HepG2 (cell line): ENCODE measurements around the gene PEX10. TPM values are rescaled to one million over a fixed set of nuclear protein-coding genes. Genes with fewer than 3 reads are reported as not detected.

Experiments used
- ATAC-seq: fragments of 200-7000 bp; cut with Tn5 transposase; 3 replicates; pipeline ENCODE4 v1.9.1; 2020; ENCODE audit warnings: mild to moderate bottlenecking, moderate library complexity
- BruUV-seq: library from RNA; stranded (reverse); fragments of 400-500 nt; replicated peaks from 2 replicates; lab custom pipeline; 2021; lab: Mats Ljungman, UMichigan
- CTCF ChIA-PET: fragments of 300-600 bp; formaldehyde crosslinking; extraction: SDS; loops from one replicate; lab custom pipeline; 2021; ENCODE audit warnings: low total read pairs, inconsistent platforms, low intra/inter-chr PET ratio; lab: Yijun Ruan, JAX
- POLR2A ChIA-PET: fragments of 350-600 bp; sonication (Branson Sonifier 250); formaldehyde crosslinking; loops from one replicate; lab custom pipeline; 2020; ENCODE audit warnings: antibody characterized with exemption, inconsistent platforms; lab: Yijun Ruan, JAX
- DNase-seq: peaks from one replicate; pipeline ENCODE4 v3.0.0-alpha.2; 2015; ENCODE audit warnings: low spot score
- FAIRE-seq: peaks from 3 replicates; lab custom pipeline; 2011; peaks lifted over from hg19 to GRCh38; lab: Jason Lieb, UNC
- H2AFZ ChIP-seq: one replicate; pipeline ENCODE4 v1.6.1; 2011; ENCODE audit warnings: low read length, inconsistent platforms
- H3K27ac ChIP-seq: fragments of 300-600 bp; 3 replicates; pipeline ENCODE4 v1.8.0; 2011; ENCODE audit warnings: mixed run types, mild to moderate bottlenecking, mixed read lengths, low read length, inconsistent platforms; ENCODE audit not compliant: insufficient read depth; ENCODE audit errors: extremely low read length
- H3K27me3 ChIP-seq, 2 experiments: fragments of 200-600 bp in 1 of 2; 2 replicates in 1 of 2; 3 replicates in 1 of 2; pipeline versions ENCODE4 v1.6.0 to v1.8.0; 2011; ENCODE audit warnings: low read length in 2 of 2, mild to moderate bottlenecking in 2 of 2, moderate library complexity in 2 of 2, inconsistent platforms in 1 of 2; ENCODE audit not compliant: insufficient read depth in 2 of 2, control insufficient read depth in 1 of 2
- H3K36me3 ChIP-seq, 2 experiments: fragments of 200-600 bp in 1 of 2; replicated peaks in 1 of 2; 2 replicates in 1 of 2; 3 replicates in 1 of 2; pipeline versions ENCODE4 v1.5.1 to v1.8.0; 2011; ENCODE audit warnings: low read length in 2 of 2, inconsistent platforms in 1 of 2; ENCODE audit not compliant: insufficient read depth in 2 of 2, control insufficient read depth in 1 of 2
- H3K4me1 ChIP-seq: 2 replicates; pipeline ENCODE4 v1.5.1; 2012; ENCODE audit warnings: low read length, inconsistent platforms; ENCODE audit not compliant: insufficient read depth
- H3K4me2 ChIP-seq: 2 replicates; pipeline ENCODE4 v1.6.0; 2011; ENCODE audit warnings: low read depth, low read length, inconsistent platforms
- H3K4me3 ChIP-seq, 3 experiments: fragments of 200-600 bp in 1 of 3; sonication (generic), shearing (Covaris generic) in 1 of 3; replicated peaks in 1 of 3; 2 replicates each; pipeline ENCODE4 v1.5.1; 2011 to 2016; ENCODE audit warnings: low read length in 3 of 3, inconsistent platforms in 2 of 3, low read depth in 2 of 3, mild to moderate bottlenecking in 2 of 3, control low read depth in 1 of 3, mixed read lengths in 1 of 3; ENCODE audit not compliant: insufficient read depth in 1 of 3
- H3K79me2 ChIP-seq: one replicate; pipeline ENCODE4 v1.6.1; 2011; ENCODE audit warnings: low read length, inconsistent platforms; ENCODE audit not compliant: insufficient read depth
- H3K9ac ChIP-seq: 2 replicates; pipeline ENCODE4 v1.6.0; 2011; ENCODE audit warnings: mild to moderate bottlenecking, low read depth, low read length, inconsistent platforms; ENCODE audit not compliant: insufficient read depth
- H3K9me3 ChIP-seq: 2 replicates; pipeline ENCODE4 v1.5.1; 2012; ENCODE audit warnings: mild to moderate bottlenecking, low read length
- H4K20me1 ChIP-seq: 2 replicates; pipeline ENCODE4 v1.6.0; 2011; ENCODE audit warnings: inconsistent platforms, mild to moderate bottlenecking, low read length, moderate library complexity; ENCODE audit not compliant: insufficient read depth
- ESRRA ChIP-seq: sonication (generic); formaldehyde crosslinking; IDR thresholded peaks from 2 replicates; pipeline ENCODE4 v1.5.1; 2020; ENCODE audit warnings: mild to moderate bottlenecking, low read depth, missing genetic modification reagents
- FOXK1 ChIP-seq: sonication (generic); formaldehyde crosslinking; IDR thresholded peaks from 2 replicates; pipeline ENCODE4 v1.4.0; 2020; ENCODE audit warnings: low read depth, missing genetic modification reagents, borderline replicate concordance
- GTF2F1 ChIP-seq: fragments of 150-350 bp; IDR thresholded peaks from 2 replicates; pipeline ENCODE4 v1.6.1; 2014; ENCODE audit warnings: low read length
- HOXA5 ChIP-seq: sonication (generic); formaldehyde crosslinking; IDR thresholded peaks from 2 replicates; pipeline ENCODE4 v1.4.0; 2020; ENCODE audit warnings: missing genetic modification reagents
- ISX ChIP-seq: sonication (generic); formaldehyde crosslinking; conservative IDR thresholded peaks from 2 replicates; pipeline ENCODE4 v1.5.0; 2020; ENCODE audit warnings: missing genetic modification reagents
- MBD4 ChIP-seq: IDR thresholded peaks from 2 replicates; pipeline ENCODE4 v1.6.1; 2012; ENCODE audit warnings: low read length, inconsistent platforms, borderline replicate concordance
- NFKBIZ ChIP-seq: IDR thresholded peaks from 2 replicates; pipeline ENCODE4 v1.6.1; 2018; ENCODE audit warnings: missing genetic modification reagents, missing compliant biosample characterization
- PHF5A ChIP-seq: IDR thresholded peaks from one replicate; pipeline ENCODE4 v1.6.1; 2018; ENCODE audit warnings: low read depth, missing genetic modification reagents; ENCODE audit not compliant: unreplicated experiment
- RBM39 ChIP-seq: fragments of 200-400 bp; formaldehyde crosslinking; IDR thresholded peaks from one replicate; pipeline ENCODE4 v1.6.1; 2018; ENCODE audit warnings: antibody characterized with exemption, mild to moderate bottlenecking, low read depth, low read length; ENCODE audit not compliant: poor library complexity, severe bottlenecking
- SAP130 ChIP-seq: IDR thresholded peaks from 2 replicates; pipeline ENCODE4 v1.6.1; 2016; ENCODE audit warnings: low read depth
- SP4 ChIP-seq: sonication (generic); formaldehyde crosslinking; IDR thresholded peaks from 2 replicates; pipeline ENCODE4 v1.8.1; 2023; ENCODE audit warnings: mild to moderate bottlenecking, missing genetic modification reagents
- ZNF207 ChIP-seq: fragments of 450-650 bp; IDR thresholded peaks from 2 replicates; pipeline ENCODE4 v1.6.1; 2016; ENCODE audit warnings: antibody characterized with exemption, borderline replicate concordance
- ZNF235 ChIP-seq: sonication (generic); formaldehyde crosslinking; IDR thresholded peaks from 2 replicates; pipeline ENCODE4 v1.8.1; 2023; ENCODE audit warnings: mild to moderate bottlenecking, missing genetic modification reagents, borderline replicate concordance
- ZNF264 ChIP-seq: sonication (generic); formaldehyde crosslinking; IDR thresholded peaks from 2 replicates; pipeline ENCODE4 v1.4.0; 2020; ENCODE audit warnings: missing genetic modification reagents
- ZNF335 ChIP-seq: sonication (generic); formaldehyde crosslinking; IDR thresholded peaks from 2 replicates; pipeline ENCODE4 v1.4.0; 2020; ENCODE audit warnings: missing genetic modification reagents
- ZNF350 ChIP-seq: sonication (generic); formaldehyde crosslinking; IDR thresholded peaks from 2 replicates; pipeline ENCODE4 v1.4.0; 2020; ENCODE audit warnings: mild to moderate bottlenecking, low read depth, missing genetic modification reagents, borderline replicate concordance
- ZNF501 ChIP-seq: sonication (generic); formaldehyde crosslinking; IDR thresholded peaks from 2 replicates; pipeline ENCODE4 v1.5.1; 2020; ENCODE audit warnings: mild to moderate bottlenecking, moderate library complexity, missing genetic modification reagents
- ZSCAN30 ChIP-seq: sonication (generic); formaldehyde crosslinking; IDR thresholded peaks from 2 replicates; pipeline ENCODE4 v1.5.0; 2020; ENCODE audit warnings: mild to moderate bottlenecking, missing genetic modification reagents
- WGBS: methylation state at CpG from one replicate; pipeline ENCODE4 v1.1.6; 2017; ENCODE audit warnings: low lambda C conversion rate; 5-methylcytosine and 5-hydroxymethylcytosine counted together
- in situ Hi-C: cut with HindIII; loops from 2 replicates; pipeline ENCODE4 v1.10.0; 2017; ENCODE audit warnings: low pct_unique_long_range_greater_than_20kb; ENCODE audit not compliant: extremely low pct_ligation_motif_present
- intact Hi-C: fragments of 100-400 bp; cut with micrococcal nuclease; formaldehyde crosslinking; loops from one replicate; pipeline ENCODE4 v1.10.0; 2022; ENCODE audit not compliant: unreplicated experiment
- polyA plus RNA-seq, 8 experiments: library from polyadenylated mRNA; depleted of rRNA in 3 of 8; stranded (reverse) in 7 of 8; unstranded in 1 of 8; fragments of >200 nt; fragmentation: Illumina TruSeq in 4 of 8; extraction: Trizol in 4 of 8; gene quantifications; 2 replicates each; pipeline versions ENCODE4 v1.2.1 to v1.2.3, GENCODE V29; 2011 to 2016; ENCODE audit warnings: low read depth in 4 of 8, missing spikeins in 1 of 8, mixed read lengths in 1 of 8; ENCODE audit not compliant: insufficient read depth in 1 of 8
- total RNA-seq, 5 experiments: library from RNA; depleted of rRNA; stranded (reverse); fragments of >200 nt; fragmentation: Illumina TruSeq; extraction: Trizol; gene quantifications; 2 replicates each; pipeline ENCODE4 v1.2.3, GENCODE V29; 2016; ENCODE audit warnings: low read depth in 1 of 5
- TF ChIP-seq, protein P1 (sequence below): IDR thresholded peaks from 2 replicates; pipeline ENCODE4 v1.6.1; 2016; ENCODE audit warnings: low read depth, borderline replicate concordance
- TF ChIP-seq, protein P2 (sequence below): sonication (generic); formaldehyde crosslinking; IDR thresholded peaks from 2 replicates; pipeline ENCODE4; 2020; ENCODE audit warnings: missing genetic modification reagents, mild to moderate bottlenecking, borderline replicate concordance
- TF ChIP-seq, protein P3 (sequence below): sonication (generic); formaldehyde crosslinking; IDR thresholded peaks from 2 replicates; pipeline ENCODE4 v1.8.0; 2022; ENCODE audit warnings: missing genetic modification reagents, low read depth, mild to moderate bottlenecking, borderline replicate concordance

The PEX10 gene
- total and polyA plus RNA-seq, 2 of the 13 experiments (the other 11 are each of a cell fraction or from before 2014, with no cell fraction given): 16.1 to 39.6 TPM

- H3K4me2 ChIP-seq: peak overlapping the region; percentile 85
- H2AFZ ChIP-seq: no peak overlapping the region
- intact Hi-C loops (loop anchor here (1.0 kb wide), 1 partner anchor 134 kb away; no protein-coding TSS in a partner anchor), in situ Hi-C loops (loop anchor here (5.0 kb wide), 1 partner anchor 133 kb away; no protein-coding TSS in a partner anchor)
- H3K4me1 ChIP-seq: peaks cover 34% of the 10 kb centered on the region
- no TSS peak for BruUV-seq
- peak overlapping the region; percentile 100 for H3K9ac ChIP-seq
- ATAC-seq (peak; percentile 44), FAIRE-seq (peak; percentile 32), DNase-seq (peak; percentile 51)
- peak overlapping the region; percentile 38 to 94 (median 85); a peak in 5 of 6 replicates for H3K4me3 ChIP-seq
- WGBS: 0% methylated on average over 10 of the region's 25 CpGs
- ChIA-PET POLR2A (interaction anchor here (1.0 to 1.5 kb wide), 4 partner anchors 23 to 142 kb away, joined by 3 to 5 read pairs (median 4); partner anchors contain the start of genes MORN1 and RER1), CTCF (interaction anchor here (0.9 to 2.7 kb wide), 3 partner anchors 112 to 142 kb away, joined by 3 to 18 read pairs (median 5); partner anchors contain the start of genes PANK4 and TNFRSF14)
- H3K27ac ChIP-seq: peak overlapping the region; percentile 100
- peaks cover 6 to 10% of the 10 kb centered on the region in 2 experiments; a peak in 3 of 5 replicates for H3K36me3 ChIP-seq
- peaks cover 8 to 42% of the 10 kb centered on the region in 2 experiments for H3K27me3 ChIP-seq
- H3K9me3 ChIP-seq: no peaks in the 10 kb centered on the region
- peaks cover 17% of the 10 kb centered on the region for H3K79me2 ChIP-seq
- no peaks in the 10 kb centered on the region for H4K20me1 ChIP-seq
- TF ChIP-seq ZNF350 (CRISPR knock-in tag) (peak; percentile 42; the same call in 1 of the 2 replicates), RBM39 (peak; percentile 31), HOXA5 (CRISPR knock-in tag) (no peak), SAP130 (CRISPR knock-in tag) (no peak; the same call in 1 of the 2 replicates), PHF5A (no peak), ZSCAN30 (CRISPR knock-in tag) (no peak), NFKBIZ (no peak), ESRRA (CRISPR knock-in tag) (no peak), ISX (no peak), MBD4 (no peak), ZNF207 (no peak), ZNF335 (CRISPR knock-in tag) (no peak), FOXK1 (no peak), GTF2F1 (no peak), ZNF501 (CRISPR knock-in tag) (0 out of 2 replicates have a peak, but pooled peaks have one; percentile 41), ZNF235 (CRISPR knock-in tag) (0 out of 2 replicates have a peak, but pooled peaks have one; percentile 48), SP4 (CRISPR knock-in tag) (no peak; the same call in 1 of the 2 replicates), ZNF264 (CRISPR knock-in tag) (no peak)
- TF ChIP-seq, protein P1, sequence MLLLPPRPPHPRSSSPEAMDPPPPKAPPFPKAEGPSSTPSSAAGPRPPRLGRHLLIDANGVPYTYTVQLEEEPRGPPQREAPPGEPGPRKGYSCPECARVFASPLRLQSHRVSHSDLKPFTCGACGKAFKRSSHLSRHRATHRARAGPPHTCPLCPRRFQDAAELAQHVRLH: no peak
- TF ChIP-seq, protein P2, sequence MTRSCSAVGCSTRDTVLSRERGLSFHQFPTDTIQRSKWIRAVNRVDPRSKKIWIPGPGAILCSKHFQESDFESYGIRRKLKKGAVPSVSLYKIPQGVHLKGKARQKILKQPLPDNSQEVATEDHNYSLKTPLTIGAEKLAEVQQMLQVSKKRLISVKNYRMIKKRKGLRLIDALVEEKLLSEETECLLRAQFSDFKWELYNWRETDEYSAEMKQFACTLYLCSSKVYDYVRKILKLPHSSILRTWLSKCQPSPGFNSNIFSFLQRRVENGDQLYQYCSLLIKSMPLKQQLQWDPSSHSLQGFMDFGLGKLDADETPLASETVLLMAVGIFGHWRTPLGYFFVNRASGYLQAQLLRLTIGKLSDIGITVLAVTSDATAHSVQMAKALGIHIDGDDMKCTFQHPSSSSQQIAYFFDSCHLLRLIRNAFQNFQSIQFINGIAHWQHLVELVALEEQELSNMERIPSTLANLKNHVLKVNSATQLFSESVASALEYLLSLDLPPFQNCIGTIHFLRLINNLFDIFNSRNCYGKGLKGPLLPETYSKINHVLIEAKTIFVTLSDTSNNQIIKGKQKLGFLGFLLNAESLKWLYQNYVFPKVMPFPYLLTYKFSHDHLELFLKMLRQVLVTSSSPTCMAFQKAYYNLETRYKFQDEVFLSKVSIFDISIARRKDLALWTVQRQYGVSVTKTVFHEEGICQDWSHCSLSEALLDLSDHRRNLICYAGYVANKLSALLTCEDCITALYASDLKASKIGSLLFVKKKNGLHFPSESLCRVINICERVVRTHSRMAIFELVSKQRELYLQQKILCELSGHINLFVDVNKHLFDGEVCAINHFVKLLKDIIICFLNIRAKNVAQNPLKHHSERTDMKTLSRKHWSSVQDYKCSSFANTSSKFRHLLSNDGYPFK (CRISPR knock-in tag): no peak; the same call in 1 of the 2 replicates
- TF ChIP-seq, protein P3, sequence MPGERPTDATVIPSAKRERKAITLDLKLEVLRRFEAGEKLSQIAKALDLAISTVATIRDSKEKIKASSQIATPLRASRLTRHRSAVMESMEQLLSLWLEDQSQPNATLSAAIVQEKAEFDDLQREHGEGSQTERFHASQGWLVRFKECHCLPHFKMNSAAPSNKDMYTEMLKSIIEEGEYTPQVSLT (CRISPR knock-in tag): no peak
Observed at GRCh38 chr1:2414297-2414958, 2.1 kb upstream of the PEX10 start.
